HCT116 (cell line): ENCODE measurements around the gene RDH8. TPM values are rescaled to one million over a fixed set of nuclear protein-coding genes. Genes with fewer than 3 reads are reported as not detected.

Source experiments
- ATAC-seq: fragments of 200-7000 bp; cut with Tn5 transposase; 2 replicates; pipeline ENCODE4 v1.9.1; 2020; ENCODE audit warnings: mild to moderate bottlenecking, moderate library complexity
- BruUV-seq: library from RNA; stranded (reverse); fragments of 400-500 nt; replicated peaks from 2 replicates; lab custom pipeline; 2021; lab: Mats Ljungman, UMichigan
- CTCF ChIA-PET: fragments of 300-600 bp; sonication (Branson Sonifier 250); formaldehyde crosslinking; loops from one replicate; lab custom pipeline; 2021; ENCODE audit warnings: antibody characterized with exemption; lab: Charles Lee
- POLR2A ChIA-PET: fragments of 300-600, 350-600 bp; sonication (Branson Sonifier 250); formaldehyde crosslinking; loops from one replicate; lab custom pipeline; 2021; ENCODE audit warnings: antibody characterized with exemption; lab: Charles Lee
- RAD21 ChIA-PET, 2 experiments: fragments of 300-600 bp; sonication (Branson Sonifier 250); formaldehyde crosslinking; loops; one replicate each; lab custom pipeline; 2023; ENCODE audit warnings: low total read pairs in 2 of 2; ENCODE audit not compliant: uncharacterized antibody in 2 of 2, unreplicated experiment in 2 of 2, low non-redundant PET in 1 of 2; lab: Charles Lee
- DNase-seq: peaks from one replicate; pipeline ENCODE4 v3.0.0-alpha.2; 2010; ENCODE audit warnings: low read depth, low spot score
- H2AFZ ChIP-seq: fragments of 200-600 bp; shearing (Covaris generic), sonication (generic); 2 replicates; pipeline ENCODE4 v1.6.1; 2017; ENCODE audit warnings: low read depth, mixed run types, mixed read lengths, antibody characterized with exemption, low read length; ENCODE audit not compliant: poor library complexity, severe bottlenecking
- H3K27ac ChIP-seq: 2 replicates; pipeline ENCODE4 v1.5.1; 2012; ENCODE audit warnings: low read depth, low read length
- H3K27me3 ChIP-seq: fragments of 200-600 bp; sonication (generic); 2 replicates; pipeline ENCODE4 v1.6.1; 2016; ENCODE audit warnings: mixed run types, low read length, mixed read lengths; ENCODE audit not compliant: insufficient read depth
- H3K36me3 ChIP-seq, 2 experiments: fragments of 200-500 bp in 1 of 2; fragments of 200-600 bp in 1 of 2; sonication (Bioruptor generic) in 1 of 2; sonication (generic) in 1 of 2; 2 replicates each; pipeline versions ENCODE4 v1.5.1 to v1.6.1; 2014 to 2016; ENCODE audit warnings: low read length in 2 of 2, inconsistent platforms in 1 of 2, mixed read lengths in 1 of 2, mixed run types in 1 of 2; ENCODE audit not compliant: insufficient read depth in 2 of 2, control insufficient read depth in 1 of 2
- H3K4me1 ChIP-seq, 2 experiments: fragments of 200-600 bp in 1 of 2; sonication (generic) in 1 of 2; 2 replicates each; pipeline versions ENCODE4 v1.5.1 to v1.6.1; 2012 to 2017; ENCODE audit warnings: low read length in 2 of 2, inconsistent platforms in 1 of 2, mild to moderate bottlenecking in 1 of 2, mixed read lengths in 1 of 2, mixed run types in 1 of 2, moderate library complexity in 1 of 2; ENCODE audit not compliant: insufficient read depth in 2 of 2, control insufficient read depth in 1 of 2
- H3K4me2 ChIP-seq: fragments of 200-600 bp; sonication (generic); 2 replicates; pipeline ENCODE4 v1.6.1; 2017; ENCODE audit warnings: mixed run types, low read length, mixed read lengths
- H3K4me3 ChIP-seq, 2 experiments: fragments of 200-600 bp in 1 of 2; sonication (generic) in 1 of 2; replicated peaks in 1 of 2; 2 replicates each; pipeline ENCODE4 v1.5.1; 2011 to 2016; ENCODE audit warnings: low read length in 2 of 2, control low read depth in 1 of 2, low read depth in 1 of 2, mild to moderate bottlenecking in 1 of 2, mixed read lengths in 1 of 2, mixed run types in 1 of 2
- H3K79me2 ChIP-seq: fragments of 200-600 bp; sonication (generic); 2 replicates; pipeline ENCODE4 v1.6.1; 2017; ENCODE audit warnings: mild to moderate bottlenecking, mixed run types, low read length, moderate library complexity, mixed read lengths; ENCODE audit not compliant: insufficient read depth
- H3K9ac ChIP-seq: fragments of 200-600 bp; sonication (generic); 2 replicates; pipeline ENCODE4 v1.6.1; 2016; ENCODE audit warnings: low read length, mixed read lengths
- H3K9me2 ChIP-seq: fragments of 200-600 bp; sonication (generic), shearing (Covaris generic); 2 replicates; pipeline ENCODE4 v1.6.1; 2017; ENCODE audit warnings: mixed run types, mild to moderate bottlenecking, moderate library complexity; ENCODE audit not compliant: insufficient read depth
- H3K9me3 ChIP-seq, 2 experiments: fragments of 200-500 bp in 1 of 2; fragments of 200-600 bp in 1 of 2; sonication (Bioruptor generic) in 1 of 2; sonication (generic) in 1 of 2; 2 replicates each; pipeline ENCODE4 v1.6.1; 2014 to 2017; ENCODE audit warnings: low read length in 2 of 2, mixed read lengths in 2 of 2, inconsistent platforms in 1 of 2, low read depth in 1 of 2, mild to moderate bottlenecking in 1 of 2, mixed run types in 1 of 2, moderate library complexity in 1 of 2; ENCODE audit not compliant: control insufficient read depth in 1 of 2, insufficient read depth in 1 of 2
- H4K20me1 ChIP-seq: fragments of 200-600 bp; sonication (generic), shearing (Covaris generic); 2 replicates; pipeline ENCODE4 v1.6.1; 2017; ENCODE audit warnings: mixed run types, mild to moderate bottlenecking, moderate library complexity; ENCODE audit not compliant: insufficient read depth
- CEBPB ChIP-seq: IDR thresholded peaks from 2 replicates; pipeline ENCODE4 v1.6.1; 2012; ENCODE audit warnings: low read depth
- REST ChIP-seq: IDR thresholded peaks from 2 replicates; pipeline ENCODE4 v1.6.1; 2012; ENCODE audit warnings: low read depth
- SP1 ChIP-seq: IDR thresholded peaks from 2 replicates; pipeline ENCODE4 v1.6.1; 2012; ENCODE audit warnings: low read depth
- ZBTB33 ChIP-seq: IDR thresholded peaks from 2 replicates; pipeline ENCODE4 v1.6.1; 2011; ENCODE audit warnings: mild to moderate bottlenecking, low read length, moderate library complexity; ENCODE audit not compliant: insufficient replicate concordance; ENCODE audit errors: extremely low read depth
- intact Hi-C: fragments of 100-400 bp; cut with micrococcal nuclease; formaldehyde crosslinking; loops from 2 replicates; pipeline ENCODE4 v1.10.0; 2022
- total RNA-seq: library from RNA; stranded (reverse); gene quantifications from one replicate; pipeline ENCODE4 v1.2.1, GENCODE V29; 2021; ENCODE audit not compliant: unreplicated experiment

Gene RDH8
- total RNA-seq, 1 experiment from 2014 or later = not detected

GRCh38 chr19:9995084-9995483 lies 18.2 kb upstream of the RDH8 start:
- CTCF ChIA-PET = no interaction called here
- intact Hi-C loops = no loop called here

More at GRCh38 chr19:9995084-9995483, 18.2 kb upstream of the RDH8 start:
- no peak for TF ChIP-seq CEBPB
- no peak for TF ChIP-seq REST
- no peak for TF ChIP-seq ZBTB33
- TF ChIP-seq SP1 = no peak
- no peak overlapping the region for H2AFZ ChIP-seq
- H3K79me2 ChIP-seq = no peaks in the 10 kb centered on the region
- H3K9ac ChIP-seq = no peak overlapping the region
- RAD21 ChIA-PET = no interaction called here
- POLR2A ChIA-PET = no interaction called here
- H3K27ac ChIP-seq = no peak overlapping the region
- no peak overlapping the region for H3K4me3 ChIP-seq
- DNase-seq = no peak
- H3K27me3 ChIP-seq = no peaks in the 10 kb centered on the region
- ATAC-seq = no peak
- H3K4me1 ChIP-seq = peaks cover 0 to 7% of the 10 kb centered on the region in 2 experiments; a peak in 3 of 4 replicates
- BruUV-seq = no TSS peak
- H3K9me2 ChIP-seq = no peaks in the 10 kb centered on the region
- no peaks in the 10 kb centered on the region for H3K9me3 ChIP-seq
- H3K4me2 ChIP-seq = no peak overlapping the region
- H3K36me3 ChIP-seq = no peaks in the 10 kb centered on the region
- no peaks in the 10 kb centered on the region for H4K20me1 ChIP-seq
